ENCODE results near the gene STK11.

Gene STK11

DNA sequence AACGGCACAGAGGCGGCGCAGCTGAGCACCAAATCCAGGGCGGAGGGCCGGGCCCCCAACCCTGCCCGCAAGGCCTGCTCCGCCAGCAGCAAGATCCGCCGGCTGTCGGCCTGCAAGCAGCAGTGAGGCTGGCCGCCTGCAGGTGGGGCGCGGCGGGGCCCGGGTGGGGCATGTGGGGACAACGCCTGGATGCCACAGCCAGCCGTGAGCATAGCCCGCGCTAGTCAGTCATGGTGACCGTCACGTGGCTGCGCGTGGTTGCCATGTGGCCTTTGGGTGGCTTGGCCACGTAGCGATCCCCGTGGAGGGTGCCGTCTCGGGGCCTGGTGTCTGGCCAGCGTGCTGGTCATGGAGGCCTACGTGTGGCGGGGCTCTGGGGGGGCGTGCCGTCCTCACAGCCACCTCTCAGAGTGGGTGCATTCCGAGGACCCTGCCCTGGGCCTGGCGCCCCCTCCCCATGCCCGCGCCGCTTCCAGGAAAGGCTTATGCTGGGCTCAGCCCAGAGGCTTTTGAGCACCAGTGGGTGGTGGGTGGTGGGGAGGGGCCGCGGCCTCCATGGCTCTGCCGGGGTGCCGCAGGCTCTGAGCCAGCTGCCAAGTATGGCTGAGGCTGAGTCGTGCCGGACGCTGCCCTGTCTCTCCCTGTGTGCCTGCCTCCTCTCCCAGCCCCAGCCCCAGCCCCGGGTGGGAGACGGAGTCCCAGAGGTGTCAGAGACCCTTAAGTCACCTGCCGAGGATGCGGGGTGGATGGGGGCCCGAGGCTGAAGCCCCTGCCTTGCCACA is 21.1 kb downstream of the STK11 start:
- no peak for DNase-seq

- no peak for DNase-seq
Measured at GRCh38 chr19:1227304-1228054, 21.9 kb downstream of the STK11 start.

GRCh38 chr19:1228161-1228957 is 22.8 kb downstream of the STK11 start:
- no peak for DNase-seq

DNA sequence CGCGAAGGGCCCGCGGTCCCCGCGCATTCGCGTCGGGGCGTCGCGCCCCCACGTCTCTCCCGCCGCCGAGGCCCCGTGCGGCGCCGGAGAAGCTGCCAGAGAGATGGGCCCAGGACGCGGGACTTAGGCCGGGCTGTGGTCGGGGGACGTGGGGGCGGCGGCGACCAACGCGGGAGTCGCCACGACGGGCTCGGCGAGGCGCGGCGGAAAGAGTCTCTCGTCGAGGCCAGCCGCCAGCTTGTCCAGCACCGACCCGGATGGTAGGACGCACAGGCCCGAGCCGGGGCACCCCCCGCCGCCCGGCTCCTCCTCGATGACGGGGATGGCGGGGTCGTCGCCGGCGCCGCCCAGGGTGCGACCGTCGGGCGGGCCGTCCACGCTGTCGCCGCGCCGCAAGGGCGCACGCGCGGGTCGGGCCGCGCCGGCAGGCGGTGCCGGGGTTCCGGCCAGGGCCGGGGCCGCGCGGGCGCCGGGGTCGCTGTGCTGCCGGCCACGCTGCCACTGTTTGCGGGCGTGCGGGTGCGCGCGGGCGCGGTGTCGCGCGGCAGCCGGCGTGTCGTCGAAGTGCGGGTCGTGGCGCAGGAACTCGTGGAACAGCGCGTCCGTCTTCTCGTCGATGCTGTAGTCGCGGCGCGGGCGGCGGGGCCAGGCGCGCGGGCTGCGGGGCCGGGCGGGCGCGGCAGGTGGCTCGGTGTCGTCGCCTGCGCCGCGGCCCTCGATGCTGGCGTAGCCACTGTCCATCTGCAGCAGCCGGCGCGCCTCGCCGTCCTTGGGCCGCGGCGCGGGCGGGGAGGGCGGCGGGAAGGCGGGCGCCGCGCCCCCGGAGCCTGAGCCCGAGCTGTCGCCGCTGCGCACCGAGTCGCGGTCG is 23.7 kb downstream of the STK11 start:
- no peak for DNase-seq

GRCh38 chr19:1229924-1230782 is 24.6 kb downstream of the STK11 start:
- DNase-seq: no peak

DNA sequence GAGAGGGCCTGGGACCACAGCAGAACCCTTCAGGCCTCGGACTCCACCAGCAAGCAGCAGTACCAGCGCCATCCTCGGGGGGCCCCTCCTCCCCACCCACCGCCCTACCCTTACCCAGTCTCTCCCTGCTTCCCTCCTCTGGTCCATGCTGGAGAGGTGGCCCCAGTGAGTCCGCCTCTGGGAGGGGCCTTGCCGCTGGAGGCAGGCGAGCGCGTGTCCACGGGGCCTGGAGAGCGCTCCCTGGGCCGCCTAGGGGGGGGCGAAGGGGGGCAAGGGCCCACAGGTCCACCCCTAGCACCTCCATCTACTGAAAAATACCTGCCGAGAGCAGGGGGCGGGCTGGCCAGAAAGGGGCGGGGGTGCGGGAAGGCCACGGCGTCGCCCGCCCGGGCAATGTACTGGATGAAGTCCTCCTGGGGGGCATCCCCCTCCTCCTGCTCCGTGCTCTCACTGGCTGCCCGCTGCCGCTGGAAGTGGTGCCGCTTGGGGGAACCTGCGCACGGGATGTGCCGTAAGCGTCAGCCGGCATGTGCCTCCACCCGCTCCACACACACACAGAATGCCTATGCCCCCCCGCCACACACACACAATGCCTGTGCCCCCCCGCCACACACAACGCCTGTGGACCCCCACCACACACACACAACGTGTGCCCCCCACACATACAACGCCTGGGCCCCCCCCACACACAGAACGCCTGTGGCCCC is 25.4 kb downstream of the STK11 start:
- DNase-seq: no peak

- no peak for DNase-seq
Measured at GRCh38 chr19:1231729-1232637, 26.4 kb downstream of the STK11 start.

- DNase-seq: no peak
Measured at GRCh38 chr19:1232652-1233072, 27.1 kb downstream of the STK11 start.

- no peak for DNase-seq
Measured at GRCh38 chr19:1233115-1233667, 27.6 kb downstream of the STK11 start.

DNA sequence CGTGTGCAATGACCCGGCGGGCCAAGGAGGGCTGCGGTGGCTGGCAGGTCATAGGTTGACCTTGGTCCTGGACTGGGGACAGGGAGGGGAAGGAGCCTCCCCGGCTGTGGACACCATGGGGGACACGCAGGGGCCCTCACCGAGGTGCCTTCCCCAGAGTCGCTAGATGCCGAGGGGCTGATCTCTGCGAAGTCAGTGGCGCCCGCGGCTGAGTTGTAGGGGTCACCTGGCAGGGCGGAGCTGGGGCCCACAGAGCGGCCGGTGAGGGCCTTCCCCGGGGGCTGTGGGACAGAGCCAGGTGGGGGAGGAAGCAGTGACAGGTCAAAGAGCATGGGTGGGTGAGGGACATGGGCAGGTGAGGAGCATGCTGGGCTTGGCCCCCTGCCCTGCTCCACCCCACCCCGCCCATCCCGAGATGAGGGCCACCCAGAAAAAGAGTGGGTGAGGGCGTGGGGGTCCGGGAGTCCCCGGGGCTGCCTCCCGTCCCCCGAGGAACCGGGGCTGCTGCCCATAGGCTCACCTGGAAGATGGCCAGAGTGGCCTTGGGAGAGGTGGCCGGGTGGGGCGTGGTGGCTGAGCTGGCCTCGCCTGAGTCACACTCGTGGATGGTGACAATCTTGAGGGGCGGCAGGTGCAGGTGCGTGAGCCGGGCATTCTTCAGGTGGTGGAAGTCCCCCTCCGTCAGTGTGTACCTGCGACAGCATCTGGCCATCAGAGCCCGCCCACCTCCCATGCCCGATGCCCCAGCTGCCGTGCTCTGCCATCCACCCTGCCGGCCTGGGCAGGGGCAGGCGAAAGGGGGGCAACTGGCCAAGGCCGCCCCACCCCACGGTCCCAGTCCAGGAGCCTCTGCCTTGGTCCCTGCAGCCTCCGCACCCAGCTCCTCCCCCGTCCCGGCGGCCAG is 28.7 kb downstream of the STK11 start:
- no peak for DNase-seq

- no peak for DNase-seq
Measured at GRCh38 chr19:1234955-1235380, 29.4 kb downstream of the STK11 start.

DNA sequence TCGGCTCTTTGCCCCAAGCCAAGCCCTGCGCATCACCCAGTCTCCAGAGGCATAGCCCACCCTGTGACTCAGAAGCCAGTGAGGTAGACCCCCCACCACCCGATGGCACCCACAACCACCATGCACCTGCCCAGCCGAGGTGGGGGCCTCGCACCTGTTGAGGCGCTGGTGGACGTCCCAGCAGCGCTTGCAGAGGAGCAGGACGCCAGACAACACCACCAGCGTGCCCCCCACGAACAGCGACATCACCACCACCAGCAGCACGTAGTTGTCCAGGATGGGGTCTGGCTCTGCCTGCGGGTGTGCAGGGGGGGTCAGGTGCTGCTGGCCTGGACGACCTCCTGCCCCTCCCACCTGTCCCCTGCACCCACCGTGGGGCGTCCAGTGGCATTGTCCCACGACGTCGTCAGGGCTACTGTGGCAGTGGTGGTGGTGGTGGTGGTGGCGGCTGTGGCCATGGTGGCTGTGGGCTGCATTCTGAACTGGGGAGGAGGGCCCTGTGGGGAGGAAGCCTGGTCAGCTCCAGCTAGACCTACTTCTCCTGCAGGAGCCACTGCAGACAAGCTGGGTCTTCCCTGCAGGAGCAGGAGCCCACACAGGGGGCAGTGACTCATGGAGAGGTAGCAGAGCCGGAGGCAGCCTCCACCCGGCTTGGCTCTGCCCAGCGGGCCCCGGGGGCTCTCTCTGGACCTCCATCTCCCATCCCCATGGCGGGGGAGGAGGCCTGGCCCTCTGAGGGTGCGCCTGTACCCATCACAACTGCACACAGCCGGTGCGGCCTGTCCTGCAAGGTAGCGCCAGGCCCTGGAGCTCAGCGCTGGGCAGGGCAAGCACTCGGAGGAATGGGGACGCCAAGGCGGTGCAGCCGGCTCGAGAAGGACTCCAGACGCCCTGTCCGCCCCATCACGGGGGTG is 30.3 kb downstream of the STK11 start:
- DNase-seq: no peak

DNA sequence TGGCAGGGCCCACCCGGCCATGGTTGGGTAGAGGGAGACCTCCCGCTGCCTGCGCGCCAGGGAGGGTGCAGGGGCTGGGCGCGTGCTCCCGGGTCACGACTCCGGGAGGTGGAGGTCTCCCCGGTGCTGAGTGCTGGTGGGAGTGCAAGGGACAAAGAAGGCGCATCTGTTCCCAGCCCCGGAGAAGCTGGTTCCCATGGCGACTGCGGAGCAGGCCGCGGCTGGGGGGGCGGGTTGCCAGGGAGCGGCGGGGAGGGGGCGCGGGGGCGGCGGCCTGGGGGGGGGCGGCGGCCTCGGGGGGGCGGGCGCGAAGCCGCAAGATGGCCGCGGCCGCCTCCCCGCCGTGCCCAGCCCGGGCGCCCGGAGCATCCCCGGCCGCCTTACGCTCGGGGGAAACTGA is 31.0 kb downstream of the STK11 start:
- DNase-seq: no peak

GRCh38 chr19:1237027-1237659 is 31.6 kb downstream of the STK11 start:
- DNase-seq: no peak

GRCh38 chr19:1237754-1238368 is 32.3 kb downstream of the STK11 start, which contains the start of gene CBARP:
CBARP (minus strand) TSS chr19:1238005; CDS start chr19:1236100, 1,905 bp downstream.
- no peak for DNase-seq

All from hematopoietic multipotent progenitor cell treated with erythropoietin and hydrocortisone succinate and interleukin-3 and kit ligand, for 8 days (in vitro differentiated cells).